OCI-LY1 (cell line): ENCODE measurements around the gene ZNF14.

ENCODE experiments used
- EZH2 ChIP-seq: fragments of 200-600 bp; sonication (generic), shearing (Covaris generic); IDR thresholded peaks from 2 replicates; pipeline ENCODE4 v1.8.0; 2017; ENCODE audit warnings: borderline replicate concordance, mixed run types, mild to moderate bottlenecking, antibody characterized with exemption, low read length, moderate library complexity, mixed read lengths
- TF ChIP-seq, protein P1 (sequence below): fragments of 200-600 bp; sonication (generic), shearing (Covaris generic); IDR thresholded peaks from 2 replicates; pipeline ENCODE4 v1.5.1; 2017; ENCODE audit warnings: mild to moderate bottlenecking, antibody characterized with exemption, low read length, moderate library complexity, mixed read lengths

DNA sequence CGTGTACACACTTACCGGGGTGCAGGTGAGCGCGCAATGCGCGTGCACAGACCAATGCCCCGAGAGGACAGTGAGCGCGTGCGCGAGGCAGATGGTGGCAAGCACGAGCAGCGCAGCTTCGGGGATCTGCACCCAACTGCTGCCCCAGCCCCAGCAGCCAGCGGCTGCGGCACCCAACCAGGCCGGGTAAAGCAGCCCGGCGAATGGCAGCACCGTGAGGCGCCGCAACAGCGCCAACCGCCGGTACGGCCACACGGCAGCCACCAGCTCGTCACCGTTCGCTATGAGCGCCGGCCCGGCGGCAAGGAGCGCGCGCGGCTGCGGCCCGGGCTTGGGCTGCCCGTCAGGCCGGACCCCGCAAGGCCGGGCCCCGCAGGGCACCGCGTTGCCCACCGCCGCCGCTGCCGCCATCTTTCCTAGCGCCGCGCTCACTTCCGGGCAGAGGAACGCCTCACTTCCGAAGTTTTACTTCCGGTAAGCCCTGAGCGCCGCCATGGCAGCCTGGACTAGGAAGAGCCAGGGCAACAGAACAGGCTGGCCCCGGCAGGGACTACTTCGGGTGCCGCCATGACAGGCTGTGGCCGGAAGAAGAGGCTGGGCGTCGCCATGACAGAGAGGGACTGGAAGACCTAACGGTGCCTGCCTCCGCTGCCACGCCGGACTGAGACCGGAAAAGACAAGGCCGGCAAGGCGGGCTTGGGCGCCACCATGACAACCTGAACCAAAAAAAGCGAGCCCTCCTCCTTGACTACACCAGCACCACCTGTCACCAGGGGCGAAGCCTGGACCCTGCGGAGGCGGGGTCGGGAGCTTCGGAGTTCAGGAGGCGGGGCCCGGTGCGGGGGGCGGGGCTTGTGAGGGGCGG lies 69.4 kb downstream of the ZNF14 start, which contains the start of gene ATP13A1:
- TF ChIP-seq, protein P1, sequence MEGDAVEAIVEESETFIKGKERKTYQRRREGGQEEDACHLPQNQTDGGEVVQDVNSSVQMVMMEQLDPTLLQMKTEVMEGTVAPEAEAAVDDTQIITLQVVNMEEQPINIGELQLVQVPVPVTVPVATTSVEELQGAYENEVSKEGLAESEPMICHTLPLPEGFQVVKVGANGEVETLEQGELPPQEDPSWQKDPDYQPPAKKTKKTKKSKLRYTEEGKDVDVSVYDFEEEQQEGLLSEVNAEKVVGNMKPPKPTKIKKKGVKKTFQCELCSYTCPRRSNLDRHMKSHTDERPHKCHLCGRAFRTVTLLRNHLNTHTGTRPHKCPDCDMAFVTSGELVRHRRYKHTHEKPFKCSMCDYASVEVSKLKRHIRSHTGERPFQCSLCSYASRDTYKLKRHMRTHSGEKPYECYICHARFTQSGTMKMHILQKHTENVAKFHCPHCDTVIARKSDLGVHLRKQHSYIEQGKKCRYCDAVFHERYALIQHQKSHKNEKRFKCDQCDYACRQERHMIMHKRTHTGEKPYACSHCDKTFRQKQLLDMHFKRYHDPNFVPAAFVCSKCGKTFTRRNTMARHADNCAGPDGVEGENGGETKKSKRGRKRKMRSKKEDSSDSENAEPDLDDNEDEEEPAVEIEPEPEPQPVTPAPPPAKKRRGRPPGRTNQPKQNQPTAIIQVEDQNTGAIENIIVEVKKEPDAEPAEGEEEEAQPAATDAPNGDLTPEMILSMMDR: no peak
- TF ChIP-seq EZH2: no peak
